NCI-H510A (cell line): ENCODE results near the gene VPS11.
"Not testable (repeated sequence)": the region's sequence is repeated elsewhere in the genome, so short reads cannot be mapped to it uniquely, and the experiment has no call there.

Experiments used
- DNase-seq: peaks from one replicate; lab custom pipeline; 2025; lab: John Stamatoyannopoulos, UW

VPS11 gene

GRCh38 chr11:119103161-119103664 lies 35.6 kb downstream of the VPS11 start:
- not testable (repeated sequence) for DNase-seq

GRCh38 chr11:119103793-119104192 lies 36.2 kb downstream of the VPS11 start:
- no peak for DNase-seq

- peak; percentile 94 for DNase-seq
These were observed 39.2 kb downstream of the VPS11 start, which contains the start of gene C2CD2L for GRCh38 chr11:119106564-119107537. Gene C2CD2L, plus strand, starts transcription at chr11:119107344. Its CDS starts 398 bp downstream, at chr11:119107742.

GRCh38 chr11:119107538-119108145 lies 40.0 kb downstream of the VPS11 start:
- DNase-seq, result no peak

- DNase-seq, result no peak
These were observed 40.7 kb downstream of the VPS11 start for GRCh38 chr11:119108146-119108856.

DNA sequence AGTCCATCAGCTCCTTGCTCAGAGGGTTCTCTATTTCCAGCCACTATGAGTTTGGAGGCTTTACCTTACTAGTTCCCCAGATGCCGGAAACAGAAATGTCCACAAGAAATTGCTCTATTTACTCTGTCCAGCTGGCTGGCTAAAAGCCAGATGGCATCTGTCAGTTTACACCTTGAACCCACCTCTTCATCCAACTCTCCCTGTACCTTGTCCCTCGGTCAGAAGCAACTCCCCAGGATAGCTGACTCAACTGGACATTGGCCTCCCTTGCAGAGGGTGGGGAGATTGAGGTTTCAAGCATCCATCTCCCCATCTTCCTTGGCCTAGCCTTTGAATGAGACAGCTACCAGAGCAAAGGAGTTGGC lies 41.2 kb downstream of the VPS11 start:
- no peak for DNase-seq

GRCh38 chr11:119109843-119110242 lies 42.2 kb downstream of the VPS11 start:
- no peak for DNase-seq

DNA sequence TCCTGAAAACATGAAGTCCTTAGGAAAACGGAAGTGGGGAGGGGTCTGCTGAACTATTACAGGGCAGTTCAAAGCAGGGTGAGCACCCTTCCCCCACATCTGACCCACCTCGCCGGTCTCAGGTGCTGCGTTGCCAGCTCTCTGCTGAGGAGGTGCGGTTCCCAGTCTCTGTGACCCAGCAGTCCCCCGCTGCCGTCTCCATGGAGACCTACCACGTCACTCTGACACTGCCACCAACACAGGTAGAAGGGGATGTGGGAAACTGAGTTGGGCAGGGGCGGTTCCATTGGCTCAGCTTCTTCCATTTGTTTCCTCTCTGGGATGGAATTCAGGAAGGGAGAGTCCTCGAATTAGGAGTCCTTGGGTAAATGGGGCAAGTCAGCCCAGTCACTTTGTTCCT lies 42.8 kb downstream of the VPS11 start:
- no peak for DNase-seq

GRCh38 chr11:119111361-119111925 lies 43.8 kb downstream of the VPS11 start:
- DNase-seq, result no peak

DNA sequence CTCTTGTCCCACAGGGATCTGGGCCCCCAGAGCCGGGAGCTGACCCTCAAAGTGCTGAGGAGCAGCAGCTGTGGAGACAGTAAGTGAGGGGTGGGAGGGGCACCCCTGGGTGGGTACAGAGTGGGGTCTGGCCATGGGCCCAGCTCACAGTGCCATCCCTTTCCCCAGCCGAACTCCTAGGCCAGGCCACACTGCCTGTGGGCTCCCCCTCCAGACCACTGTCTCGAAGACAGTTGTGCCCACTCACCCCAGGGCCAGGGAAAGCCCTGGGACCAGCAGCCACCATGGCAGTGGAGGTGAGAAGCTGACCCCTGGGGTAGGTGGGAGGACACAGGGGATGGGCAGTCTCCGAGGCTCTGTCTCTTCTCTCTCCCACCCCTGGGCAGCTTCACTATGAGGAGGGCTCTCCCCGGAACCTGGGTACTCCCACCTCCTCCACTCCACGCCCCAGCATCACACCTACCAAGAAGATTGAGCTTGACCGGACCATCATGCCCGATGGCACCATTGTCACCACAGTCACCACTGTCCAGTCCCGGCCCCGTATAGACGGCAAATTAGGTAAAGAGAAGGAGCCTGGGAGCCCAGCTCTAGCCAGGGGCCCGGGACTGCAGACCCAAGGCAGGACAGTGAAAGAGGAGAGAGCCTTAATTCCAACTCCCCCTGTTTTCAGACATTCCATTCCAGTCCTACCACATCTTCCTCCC lies 44.8 kb downstream of the VPS11 start:
- no peak for DNase-seq

DNA sequence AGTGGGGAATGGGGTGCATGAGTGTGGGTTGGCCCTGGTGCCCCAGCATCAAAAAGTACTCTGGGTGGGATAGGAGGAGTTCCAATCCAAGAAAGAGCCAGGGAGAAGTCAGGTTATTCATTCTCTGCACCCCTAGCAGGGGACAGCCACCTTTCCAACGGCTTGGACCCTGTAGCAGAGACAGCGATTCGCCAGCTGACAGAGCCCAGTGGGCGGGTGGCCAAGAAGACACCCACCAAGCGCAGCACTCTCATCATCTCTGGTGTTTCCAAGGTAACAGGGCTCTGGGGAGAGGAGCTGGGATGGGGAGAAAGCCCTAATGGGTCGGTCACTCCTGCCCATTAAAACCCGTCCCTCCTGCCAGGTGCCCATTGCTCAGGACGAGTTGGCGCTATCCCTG lies 46.1 kb downstream of the VPS11 start:
- DNase-seq, result no peak

- no peak for DNase-seq
These were observed 46.7 kb downstream of the VPS11 start for GRCh38 chr11:119114351-119114750.

DNA sequence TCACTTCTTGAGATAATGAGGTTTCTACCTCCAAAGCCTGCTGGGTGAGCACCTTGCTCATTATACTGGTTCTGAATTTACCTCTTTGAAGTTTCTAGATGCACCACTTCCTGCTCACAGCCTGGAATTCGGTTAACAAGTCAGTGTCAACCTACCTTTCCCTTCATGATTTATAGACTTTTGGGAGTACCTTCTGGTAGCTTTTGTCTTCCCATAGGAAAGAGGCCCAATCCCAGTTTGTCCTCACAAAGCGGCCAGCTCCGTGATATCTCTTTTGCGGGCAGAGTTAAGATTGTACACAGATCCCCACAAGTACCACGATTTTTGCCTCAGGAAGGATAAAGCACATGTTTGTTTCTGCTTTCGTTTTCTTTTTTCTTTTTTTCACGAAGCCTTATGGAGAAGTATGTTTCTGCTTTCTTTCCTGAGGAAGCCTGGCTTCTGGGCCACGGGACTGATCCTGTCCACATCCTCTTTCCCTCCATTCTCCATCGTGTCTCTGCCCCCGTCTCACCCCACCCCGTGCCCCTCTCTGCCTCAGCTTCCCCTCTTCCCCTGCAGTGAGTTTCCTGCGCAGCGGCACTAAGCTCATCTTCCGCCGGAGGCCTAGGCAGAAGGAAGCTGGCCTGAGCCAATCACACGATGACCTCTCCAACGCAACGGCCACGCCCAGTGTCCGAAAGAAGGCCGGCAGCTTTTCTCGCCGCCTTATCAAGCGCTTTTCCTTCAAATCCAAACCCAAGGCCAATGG lies 48.0 kb downstream of the VPS11 start:
- no peak for DNase-seq

DNA sequence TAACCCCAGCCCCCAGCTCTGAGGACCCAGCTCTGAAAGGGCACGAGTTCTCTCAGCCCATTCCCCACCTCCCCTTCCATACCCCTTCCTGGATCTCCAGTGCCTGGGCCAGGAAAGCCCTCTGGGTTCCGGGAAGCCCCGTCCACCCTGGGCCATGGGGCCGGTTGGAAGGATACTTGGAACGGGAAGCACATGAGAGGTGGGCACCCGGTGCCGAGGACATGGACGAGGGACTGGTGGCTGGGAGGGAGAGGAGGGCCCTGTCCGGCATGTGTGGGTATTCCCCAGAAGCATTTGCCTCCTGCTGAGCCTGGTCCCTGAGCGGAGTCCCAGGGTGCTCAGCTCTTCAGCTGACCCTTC lies 48.6 kb downstream of the VPS11 start:
- no peak for DNase-seq

GRCh38 chr11:119116601-119117000 lies 49.0 kb downstream of the VPS11 start:
- no peak for DNase-seq

GRCh38 chr11:119117004-119117706 lies 49.5 kb downstream of the VPS11 start:
- no peak for DNase-seq

DNA sequence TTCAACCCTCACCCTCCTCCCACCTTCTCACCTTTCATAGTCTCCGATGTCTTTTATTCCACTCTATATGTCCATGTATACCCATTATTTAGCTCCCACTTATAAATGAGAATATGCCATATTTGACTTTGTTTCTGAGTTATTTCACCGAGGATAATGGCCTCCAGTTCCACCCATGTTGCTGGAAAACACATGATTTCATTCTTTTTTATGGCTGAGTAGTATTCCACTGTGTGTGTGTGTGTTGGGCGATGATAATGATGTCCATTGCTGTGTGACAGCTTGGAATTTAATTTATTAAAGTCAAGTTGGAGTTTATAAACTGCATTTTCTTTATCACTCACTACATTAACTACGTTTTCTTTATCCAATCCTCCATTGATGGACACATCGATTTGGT lies 50.6 kb downstream of the VPS11 start:
- no peak for DNase-seq

- DNase-seq, result no peak
These were observed 51.3 kb downstream of the VPS11 start for GRCh38 chr11:119118946-119119345.

DNA sequence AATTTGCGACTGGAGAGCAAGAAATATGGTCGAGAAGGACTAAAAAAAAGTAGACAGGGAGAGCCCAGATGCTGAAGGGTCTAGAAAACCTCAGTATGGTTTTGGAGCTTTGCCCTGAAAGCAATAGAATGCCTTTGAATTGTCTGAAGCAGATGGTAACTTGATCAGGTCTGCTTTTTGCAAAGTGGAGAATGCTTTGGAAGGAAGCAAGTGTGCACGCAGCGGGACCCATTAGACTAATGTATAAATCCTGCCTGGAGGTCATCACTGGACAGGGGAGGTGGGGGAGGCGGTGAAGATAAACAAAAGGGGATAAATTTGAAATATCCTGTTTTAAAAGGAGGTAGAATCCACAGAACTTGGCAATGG lies 53.0 kb downstream of the VPS11 start:
- no peak for DNase-seq
